Stimulated activated memory B cell treated with anti-CD40 and anti-IgM and Interleukin-4, amounts not matched to agents 10 μg/mL and 1 μg/mL and 100 μg/mL, for 72 hours (primary cell): ENCODE measurements around the gene RETNLB.

Experiments used
- ATAC-seq: fragments of 150-1000 bp; cut with Tn5 transposase; 2 replicates; pipeline ENCODE4 v1.10.0; 2021
- H3K27ac Mint-ChIP-seq: one replicate; pipeline ENCODE4 v1.8.0; 2022; ENCODE audit warnings: mild to moderate bottlenecking, mixed read lengths
- H3K27me3 Mint-ChIP-seq: one replicate; pipeline ENCODE4 v1.8.0; 2022; ENCODE audit warnings: mixed read lengths
- H3K36me3 Mint-ChIP-seq: one replicate; pipeline ENCODE4 v1.8.0; 2022; ENCODE audit warnings: mixed read lengths
- H3K4me1 Mint-ChIP-seq: one replicate; pipeline ENCODE4 v1.8.0; 2022; ENCODE audit warnings: mixed read lengths
- H3K4me3 Mint-ChIP-seq: one replicate; pipeline ENCODE4 v1.8.0; 2022; ENCODE audit warnings: mild to moderate bottlenecking, moderate library complexity, mixed read lengths
- H3K9me3 Mint-ChIP-seq: one replicate; pipeline ENCODE4 v1.8.0; 2022; ENCODE audit warnings: mixed read lengths

Gene RETNLB

DNA sequence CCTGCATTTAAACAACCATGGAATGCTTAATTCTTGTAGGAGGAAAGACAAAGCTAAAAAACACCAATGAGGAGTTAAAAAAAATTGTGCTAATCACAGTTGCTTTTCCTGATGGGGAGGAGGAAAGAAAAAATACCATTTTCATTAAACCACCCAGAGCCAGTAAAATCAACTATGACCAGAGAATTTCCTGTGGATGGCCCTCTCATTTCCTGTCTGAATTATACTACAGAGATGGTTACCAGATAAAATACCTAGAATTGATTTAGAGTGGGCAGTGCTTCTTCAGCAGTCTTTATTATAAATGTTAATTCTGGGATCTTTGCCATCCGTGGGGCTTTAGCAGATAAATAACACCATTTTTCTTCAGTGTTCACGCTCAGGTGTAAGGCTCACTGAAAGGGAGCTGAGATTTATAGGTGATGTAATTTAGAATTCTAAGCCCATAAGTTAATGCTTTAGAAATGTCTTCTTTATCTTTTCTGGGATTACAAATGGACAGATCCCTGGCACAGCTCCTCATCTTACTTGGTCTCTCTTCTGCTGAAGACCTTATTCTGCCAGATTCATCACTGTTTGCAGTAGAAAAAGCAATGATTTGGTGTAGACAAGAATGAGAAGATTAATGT is 37.9 kb downstream of the RETNLB start:
- no peaks in the 10 kb centered on the region for H3K36me3 Mint-ChIP-seq
- H3K4me1 Mint-ChIP-seq: peaks cover 4% of the 10 kb centered on the region
- peaks cover 11% of the 10 kb centered on the region for H3K27me3 Mint-ChIP-seq
- no peaks in the 10 kb centered on the region for H3K9me3 Mint-ChIP-seq
- no peak for ATAC-seq
- H3K27ac Mint-ChIP-seq: no peak overlapping the region
- no peak overlapping the region for H3K4me3 Mint-ChIP-seq

DNA sequence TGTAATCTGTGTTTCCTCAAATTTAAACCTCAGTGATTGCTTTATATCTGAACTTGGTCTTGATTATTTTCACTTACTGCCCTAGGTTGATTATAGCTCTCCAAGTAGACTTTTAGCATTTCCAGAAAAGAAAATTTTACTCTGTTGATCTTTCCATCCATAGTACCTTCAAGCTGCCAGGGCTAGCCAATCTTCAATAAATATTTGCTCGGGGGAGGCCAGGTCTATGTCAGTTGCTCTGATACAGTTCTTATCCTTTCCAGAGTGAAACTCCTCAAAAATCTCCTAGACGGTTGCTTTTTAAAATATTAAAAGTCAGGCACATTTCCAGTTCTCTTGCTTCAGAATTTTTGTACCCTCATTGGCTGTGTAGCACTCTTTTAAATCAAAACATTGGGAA is 38.8 kb downstream of the RETNLB start:
- H3K4me1 Mint-ChIP-seq: no peaks in the 10 kb centered on the region
- no peaks in the 10 kb centered on the region for H3K9me3 Mint-ChIP-seq
- no peak overlapping the region for H3K4me3 Mint-ChIP-seq
- ATAC-seq: no peak
- H3K27ac Mint-ChIP-seq: no peak overlapping the region
- H3K36me3 Mint-ChIP-seq: no peaks in the 10 kb centered on the region
- peaks cover 11% of the 10 kb centered on the region for H3K27me3 Mint-ChIP-seq

GRCh38 chr3:108713816-108714215 is 43.4 kb downstream of the RETNLB start:
- Mint-ChIP-seq H3K4me1 (no peaks in the 10 kb centered on the region), H3K27me3 (peaks cover 11% of the 10 kb centered on the region), H3K4me3 (no peak overlapping the region), H3K9me3 (no peaks in the 10 kb centered on the region), H3K27ac (no peak overlapping the region), H3K36me3 (no peaks in the 10 kb centered on the region)
- ATAC-seq: no peak

DNA sequence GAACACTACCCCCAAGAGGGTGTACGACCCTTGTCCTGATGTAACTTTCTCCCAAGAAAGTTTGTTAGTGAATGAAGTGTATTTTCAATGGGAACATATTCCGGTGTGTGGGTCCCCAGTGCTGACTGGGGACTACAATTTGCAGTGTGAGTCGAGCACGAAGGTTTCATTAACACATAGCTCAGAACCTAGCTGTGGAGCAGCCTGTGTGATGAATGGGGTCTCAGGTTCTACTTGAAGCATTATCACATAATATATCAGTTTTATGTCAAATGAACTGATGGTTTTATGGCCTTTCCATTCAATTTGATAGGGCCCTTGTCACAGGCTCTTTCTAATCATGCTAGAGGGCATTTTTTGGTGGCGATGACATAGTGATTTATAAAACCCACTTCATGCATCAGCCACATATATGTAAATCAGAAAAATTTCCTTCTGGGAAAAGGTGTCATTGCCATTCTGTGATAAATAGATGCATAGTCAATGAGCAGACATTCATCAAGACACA is 44.1 kb downstream of the RETNLB start:
- ATAC-seq: no peak

More for the DNA sequence above, 44.1 kb downstream of the RETNLB start:
- no peaks in the 10 kb centered on the region for H3K4me1 Mint-ChIP-seq
- peaks cover 11% of the 10 kb centered on the region for H3K27me3 Mint-ChIP-seq
- H3K27ac Mint-ChIP-seq: no peak overlapping the region
- H3K9me3 Mint-ChIP-seq: no peaks in the 10 kb centered on the region
- H3K4me3 Mint-ChIP-seq: no peak overlapping the region
- H3K36me3 Mint-ChIP-seq: no peaks in the 10 kb centered on the region
